ENCODE data around the gene MAPRE3.

DNA sequence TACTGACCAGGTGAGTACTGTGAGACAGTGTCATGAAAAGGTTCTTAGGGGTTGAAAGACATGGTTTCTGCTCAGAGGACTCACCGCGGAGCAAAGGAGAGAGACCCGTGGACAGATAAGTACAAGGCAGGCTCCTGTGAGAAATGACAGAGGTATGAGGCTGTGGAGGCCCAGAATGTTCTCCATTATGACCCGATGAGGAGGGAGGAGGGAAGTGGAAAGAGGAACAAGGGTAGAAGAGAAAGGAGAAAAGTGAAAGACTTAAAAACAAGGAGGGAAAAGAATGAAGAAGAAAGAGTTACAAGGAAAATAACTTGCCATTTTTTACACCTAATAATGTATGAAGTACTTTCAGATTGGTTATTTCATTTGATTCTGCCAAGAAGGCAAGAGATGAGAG lies 29.8 kb downstream of the MAPRE3 start:
- TF ChIP-seq EP300 (IDR thresholded peaks at IDR 0.05) = no peak
- TF ChIP-seq, protein P1, sequence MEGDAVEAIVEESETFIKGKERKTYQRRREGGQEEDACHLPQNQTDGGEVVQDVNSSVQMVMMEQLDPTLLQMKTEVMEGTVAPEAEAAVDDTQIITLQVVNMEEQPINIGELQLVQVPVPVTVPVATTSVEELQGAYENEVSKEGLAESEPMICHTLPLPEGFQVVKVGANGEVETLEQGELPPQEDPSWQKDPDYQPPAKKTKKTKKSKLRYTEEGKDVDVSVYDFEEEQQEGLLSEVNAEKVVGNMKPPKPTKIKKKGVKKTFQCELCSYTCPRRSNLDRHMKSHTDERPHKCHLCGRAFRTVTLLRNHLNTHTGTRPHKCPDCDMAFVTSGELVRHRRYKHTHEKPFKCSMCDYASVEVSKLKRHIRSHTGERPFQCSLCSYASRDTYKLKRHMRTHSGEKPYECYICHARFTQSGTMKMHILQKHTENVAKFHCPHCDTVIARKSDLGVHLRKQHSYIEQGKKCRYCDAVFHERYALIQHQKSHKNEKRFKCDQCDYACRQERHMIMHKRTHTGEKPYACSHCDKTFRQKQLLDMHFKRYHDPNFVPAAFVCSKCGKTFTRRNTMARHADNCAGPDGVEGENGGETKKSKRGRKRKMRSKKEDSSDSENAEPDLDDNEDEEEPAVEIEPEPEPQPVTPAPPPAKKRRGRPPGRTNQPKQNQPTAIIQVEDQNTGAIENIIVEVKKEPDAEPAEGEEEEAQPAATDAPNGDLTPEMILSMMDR (IDR thresholded peaks at IDR 0.05) = no peak
- no peak for TF ChIP-seq POLR2AphosphoS5 (IDR thresholded peaks at IDR 0.05)
